Heart right ventricle (tissue), 16 donors: ENCODE results near the gene PDE3B. TPM values are rescaled to one million over a fixed set of nuclear protein-coding genes. Genes with fewer than 3 reads are reported as not detected.

Experiments used
- ATAC-seq, 8 donors: fragments of 200-7000 bp; cut with Tn5 transposase; one replicate each; pipeline ENCODE4 v1.9.1; 2020; ENCODE audit warnings: mild to moderate bottlenecking in 8 of 8, moderate library complexity in 8 of 8, moderate number of reproducible peaks in 1 of 8
- DNase-seq, 2 donors: peaks; one replicate each; pipeline ENCODE4 v3.0.0-alpha.2; 2020
- H3K27ac ChIP-seq, 10 donors: fragments of 200-600 bp; sonication (generic) in 2 of 10; one replicate each; pipeline versions ENCODE4 v1.5.0 to v1.8.0; 2020 to 2022; ENCODE audit warnings: mild to moderate bottlenecking in 3 of 10
- H3K27me3 ChIP-seq, 7 donors: fragments of 200-600 bp; one replicate each; pipeline ENCODE4 v1.8.0; 2021 to 2022; ENCODE audit warnings: mild to moderate bottlenecking in 2 of 7
- H3K36me3 ChIP-seq, 9 donors: fragments of 200-600 bp; sonication (generic) in 1 of 9; one replicate each; pipeline versions ENCODE4 v1.5.0 to v1.8.0; 2020 to 2022; ENCODE audit warnings: mild to moderate bottlenecking in 2 of 9
- H3K4me1 ChIP-seq, 9 donors: fragments of 200-600 bp; sonication (generic) in 1 of 9; one replicate each; pipeline versions ENCODE4 v1.5.0 to v1.8.0; 2020 to 2022; ENCODE audit warnings: mild to moderate bottlenecking in 4 of 9
- H3K4me3 ChIP-seq, 10 donors: fragments of 200-600 bp; sonication (generic) in 2 of 10; one replicate each; pipeline versions ENCODE4 v1.5.0 to v1.8.0; 2020 to 2022; ENCODE audit warnings: mild to moderate bottlenecking in 7 of 10, moderate library complexity in 2 of 10
- H3K9me3 ChIP-seq, 11 donors: fragments of 200-600 bp in 10 of 11; sonication (generic) in 2 of 11; one replicate each; pipeline versions ENCODE4 v1.5.0 to v1.8.0; 2013 to 2022; ENCODE audit warnings: mild to moderate bottlenecking in 2 of 11, control low read depth in 1 of 11, moderate library complexity in 1 of 11
- CTCF ChIP-seq, 9 donors: fragments of 200-600 bp; sonication (generic) in 2 of 9; IDR thresholded peaks; one replicate each; pipeline versions ENCODE4 v1.5.0 to v1.8.0; 2021 to 2022; ENCODE audit warnings: antibody characterized with exemption in 9 of 9, mild to moderate bottlenecking in 5 of 9, moderate library complexity in 1 of 9
- WGBS, 2 donors: extraction: QIAGEN DNeasy Blood & Tissue Kit; methylation state at CpG; one replicate each; pipeline ENCODE4 v1.1.7; 2013; ENCODE audit warnings: inconsistent platforms in 1 of 2; 5-methylcytosine and 5-hydroxymethylcytosine counted together
- intact Hi-C, 10 donors: fragments of 100-400 bp; cut with DNase I; formaldehyde crosslinking; loops; one replicate each; pipeline versions ENCODE4 v1.11.1 to v1.14.2; 2022
- polyA plus RNA-seq, 2 donors: library from polyadenylated mRNA; stranded (reverse); fragments of 200-250 nt; gene quantifications; one replicate each; pipeline ENCODE4 v1.2.3, GENCODE V29; 2013
- total RNA-seq, 10 donors: library from RNA; stranded (reverse); fragmentation: NEBNext Ultra II Directional in 3 of 10; extraction: Animal tissue kit (Norgen Biotek cat#: 25700) in 3 of 10; gene quantifications; one replicate each; pipeline versions ENCODE4 v1.2.1 to v1.2.4, GENCODE V29; 2021 to 2023
- donor health status: Arrhythmogenic right ventricular cardiomyopathy.
- donor health status: ischemic (EF 13 %, LVEDD 7.1; RV severe dilation, severe dysfunction).
- donor health status: healthy with polysubstance abuse.
- donor health status: DM: no; HTN: yes; CAD: no.
- donor health status: DM: no; HTN: no; CAD: no.
- donor health status: ischemic (EF 25% LVEDD 6.9; RV normal size, moderate dysfunction).
- donor health status: ischemic (EF 25% LVEDD 5.7; RV mildly dilated, moderate dysfunction).
- donor health status: healthy.
- donor health status: DM: yes; HTN: yes; CAD: no.
- donor health status: Ischemic cardiomyopathy.
- donor health status: ischemic (EF 35%, LVEDD 5.7; RV mildly dilated, moderate dysfunction).
- donor health status: nonischemic (EF 11% LVEDD 7.7; RV severe dilation, severe dysfunction).
- donor health status: DM: yes; HTN: yes; CAD: no.
- donor health status: PGD.
- donor health status: ischemic (EF 29% LVEDD 5.4; RV normal size, mild dysfunction).
- donor health status: nonischemic (EF 23%, LVEDD 6.1; RV moderate dilation, normal function).

PDE3B gene
- total and polyA plus RNA-seq, 12 donors: 1.3 to 14.2 (median 9.0) TPM

GRCh38 chr11:14886513-14886912 lies 242.9 kb downstream of the PDE3B start:
- intact Hi-C loops: loop anchor here in 1 of 10 donors (5.0 kb wide), 1 partner anchor 344 kb away; no protein-coding TSS in a partner anchor
- 25 to 32% methylated on average over 1 of the region's 1 CpG for WGBS, 2 donors

GRCh38 chr11:14891143-14892035 lies 247.8 kb downstream of the PDE3B start:
- H3K4me1 ChIP-seq: peaks cover 0 to 36% (median 10%) of the 10 kb centered on the region in 9 donors
- H3K9me3 ChIP-seq: no peaks in the 10 kb centered on the region
- WGBS, 2 donors: 0 to 1% methylated on average over 65 to 67 of the region's 67 CpGs
- H3K27me3 ChIP-seq: no peaks in the 10 kb centered on the region
- H3K36me3 ChIP-seq: no peaks in the 10 kb centered on the region
- peak; percentile 87 to 96 (median 90) for ATAC-seq
- H3K4me3 ChIP-seq: peak overlapping the region; percentile 57 to 94 (median 84)
- DNase-seq: peak; percentile 88 to 90
- no peak for TF ChIP-seq CTCF (IDR thresholded peaks at IDR 0.05)
- H3K27ac ChIP-seq: peak overlapping the region; percentile 16 to 96 (median 90)
- intact Hi-C loops: loop anchor here in 7 of 10 donors (2.0 to 10.0 kb wide), 6 partner anchors 247 to 377 kb away; partner anchors contain the start of genes PSMA1 (in 4 of the 7) and PDE3B (in 3 of the 7)

More at GRCh38 chr11:14886513-14886912, 242.9 kb downstream of the PDE3B start:
- Histone ChIP-seq H3K4me3 (no peak overlapping the region), H3K9me3 (no peaks in the 10 kb centered on the region), H3K27ac (no peak overlapping the region), H3K36me3 (peaks cover 0 to 7% (median 0%) of the 10 kb centered on the region in 9 donors), H3K4me1 (peaks cover 0 to 21% (median 10%) of the 10 kb centered on the region in 9 donors), H3K27me3 (no peaks in the 10 kb centered on the region)
- TF ChIP-seq CTCF (IDR thresholded peaks at IDR 0.05): no peak
- DNase-seq (no peak), ATAC-seq (no peak)

- ATAC-seq (peak; percentile 98 to 99 (median 99)), DNase-seq (peak; percentile 94 to 97)
- Histone ChIP-seq H3K27ac (peak within 1 kb of the TSS; percentile 16 to 96 (median 90)), H3K4me3 (peak within 1 kb of the TSS; percentile 57 to 94 (median 84)), H3K27me3 (no peaks in the 10 kb centered on the region), H3K36me3 (no peaks in the 10 kb centered on the region), H3K4me1 (peaks cover 0 to 36% (median 10%) of the 10 kb centered on the region in 9 donors), H3K9me3 (no peaks in the 10 kb centered on the region)
- WGBS, 2 donors: 0 to 1% methylated on average over 36 of the region's 36 CpGs
- peak in 1 of 9 donors; percentile 11 for TF ChIP-seq CTCF (IDR thresholded peaks at IDR 0.05)
- intact Hi-C loops: loop anchor here in 7 of 10 donors (2.0 to 10.0 kb wide), 6 partner anchors 247 to 377 kb away; partner anchors contain the start of genes PSMA1 (in 4 of the 7) and PDE3B (in 3 of the 7)
Measured at GRCh38 chr11:14892036-14892556, 248.5 kb downstream of the PDE3B start, which contains the start of gene CYP2R1. TSS of gene CYP2R1 (minus strand) at chr11:14892231. CDS start at chr11:14892205, 26 bp downstream.

- Histone ChIP-seq H3K4me1 (peaks cover 0 to 36% (median 10%) of the 10 kb centered on the region in 9 donors), H3K36me3 (no peaks in the 10 kb centered on the region), H3K27ac (peak overlapping the region in 8 of 10 donors; percentile 16 to 96 (median 90)), H3K4me3 (peak overlapping the region in 9 of 10 donors; percentile 57 to 94 (median 85)), H3K27me3 (no peaks in the 10 kb centered on the region), H3K9me3 (no peaks in the 10 kb centered on the region)
- no peak for ATAC-seq
- DNase-seq: no peak
- WGBS, 2 donors: 82 to 85% methylated on average over 2 of the region's 2 CpGs
- intact Hi-C loops: loop anchor here in 7 of 10 donors (2.0 to 10.0 kb wide), 6 partner anchors 248 to 378 kb away; partner anchors contain the start of genes PSMA1 (in 4 of the 7) and PDE3B (in 3 of the 7)
- TF ChIP-seq CTCF (IDR thresholded peaks at IDR 0.05): no peak
Measured at GRCh38 chr11:14892577-14892976, 249.0 kb downstream of the PDE3B start.
